ENCODE results near the gene HTR5A.

The HTR5A gene

GRCh38 chr7:155059703-155060102 is 10.4 kb upstream of the HTR5A start:
- no peak overlapping the region for H3K4me3 ChIP-seq (ENCODE audit: control insufficient read depth, low read depth, low read length)
- no peak for TF ChIP-seq CTCF (conservative IDR thresholded peaks at IDR 0.05; ENCODE audit: control insufficient read depth, insufficient read depth, low read depth, low read length)
- DNase-seq (ENCODE audit: low read depth) = no peak

GRCh38 chr7:155062411-155062810 is 7.7 kb upstream of the HTR5A start:
- no peak overlapping the region for H3K4me3 ChIP-seq (ENCODE audit: control insufficient read depth, low read depth, low read length)
- no peak for TF ChIP-seq CTCF (conservative IDR thresholded peaks at IDR 0.05; ENCODE audit: control insufficient read depth, insufficient read depth, low read depth, low read length)
- DNase-seq (ENCODE audit: low read depth) = no peak

- no peak overlapping the region for H3K4me3 ChIP-seq (ENCODE audit: control insufficient read depth, low read depth, low read length)
- no peak for TF ChIP-seq CTCF (conservative IDR thresholded peaks at IDR 0.05; ENCODE audit: control insufficient read depth, insufficient read depth, low read depth, low read length)
- DNase-seq (ENCODE audit: low read depth) = no peak
Observed at GRCh38 chr7:155064186-155064585, 5.9 kb upstream of the HTR5A start.

GRCh38 chr7:155066417-155066950 is 3.6 kb upstream of the HTR5A start:
- TF ChIP-seq CTCF (conservative IDR thresholded peaks at IDR 0.05; ENCODE audit: control insufficient read depth, insufficient read depth, low read depth, low read length) = no peak
- peak; percentile 69 for DNase-seq (ENCODE audit: low read depth)
- H3K4me3 ChIP-seq (ENCODE audit: control insufficient read depth, low read depth, low read length) = no peak overlapping the region

- no peak for DNase-seq (ENCODE audit: low read depth)
- H3K4me3 ChIP-seq (ENCODE audit: control insufficient read depth, low read depth, low read length) = no peak overlapping the region
- no peak for TF ChIP-seq CTCF (conservative IDR thresholded peaks at IDR 0.05; ENCODE audit: control insufficient read depth, insufficient read depth, low read depth, low read length)
Observed at GRCh38 chr7:155071121-155071651, 1.1 kb downstream of the HTR5A start.

GRCh38 chr7:155071916-155072571 is 1.9 kb downstream of the HTR5A start:
- no peak for TF ChIP-seq CTCF (conservative IDR thresholded peaks at IDR 0.05; ENCODE audit: control insufficient read depth, insufficient read depth, low read depth, low read length)
- no peak for DNase-seq (ENCODE audit: low read depth)
- no peak overlapping the region for H3K4me3 ChIP-seq (ENCODE audit: control insufficient read depth, low read depth, low read length)

All from fibroblast of mammary gland (primary cell).